Upper lobe of left lung (tissue), 4 donors: Measurements from ENCODE around the gene EN2.

Experiments used
- POLR2A ChIP-seq, 4 donors: fragments of 450-650 bp; IDR thresholded peaks; one replicate each; pipeline ENCODE4 v1.5.1; 2016 to 2017; ENCODE audit warnings: antibody characterized with exemption in 4 of 4, mild to moderate bottlenecking in 2 of 4
- POLR2AphosphoS5 ChIP-seq, 2 donors: sonication (generic); formaldehyde crosslinking; IDR thresholded peaks; one replicate each; pipeline ENCODE4 v1.5.1; 2017; ENCODE audit warnings: antibody characterized with exemption in 2 of 2
- TF ChIP-seq, protein P1 (sequence below), 6 experiments: fragments of 450-650 bp in 4 of 6; fragments of 200-600 bp in 2 of 6; sonication (generic) in 2 of 6; IDR thresholded peaks; one replicate each; pipeline ENCODE4 v1.5.1; 2016 to 2019; ENCODE audit warnings: antibody characterized with exemption in 6 of 6

DNA sequence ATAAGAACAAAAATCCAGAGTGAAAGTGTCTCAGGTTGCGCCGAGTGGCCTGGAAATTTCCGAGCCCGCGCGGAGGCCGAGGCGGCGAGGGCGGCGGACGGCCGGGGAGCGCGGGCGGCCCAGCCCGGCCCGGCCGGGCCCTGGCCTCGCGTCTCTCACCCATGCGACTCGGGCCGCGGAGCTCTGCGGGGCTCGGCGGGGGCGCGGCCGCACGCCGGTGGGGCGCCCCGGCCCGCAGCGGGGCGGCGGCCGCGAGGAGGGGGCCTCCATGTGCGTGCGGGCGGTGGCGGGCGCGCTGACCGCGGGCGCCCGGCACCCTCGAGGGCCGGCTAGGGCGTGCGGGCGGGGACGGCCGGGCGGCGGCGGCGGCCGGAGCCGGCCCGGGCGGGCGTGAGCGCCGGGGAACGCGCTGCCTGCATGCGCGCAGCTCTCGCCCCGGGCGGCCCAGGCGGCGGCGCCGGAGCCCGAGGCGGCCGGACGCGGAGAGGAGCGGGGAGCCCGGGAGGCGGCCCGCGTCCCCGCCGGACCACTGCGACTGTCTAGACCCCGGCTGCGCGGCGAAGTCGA, 302 bp upstream of the EN2 start:
- TF ChIP-seq POLR2A (IDR thresholded peaks at IDR 0.05) (no peak), POLR2AphosphoS5 (IDR thresholded peaks at IDR 0.05) (no peak)
- TF ChIP-seq, protein P1, sequence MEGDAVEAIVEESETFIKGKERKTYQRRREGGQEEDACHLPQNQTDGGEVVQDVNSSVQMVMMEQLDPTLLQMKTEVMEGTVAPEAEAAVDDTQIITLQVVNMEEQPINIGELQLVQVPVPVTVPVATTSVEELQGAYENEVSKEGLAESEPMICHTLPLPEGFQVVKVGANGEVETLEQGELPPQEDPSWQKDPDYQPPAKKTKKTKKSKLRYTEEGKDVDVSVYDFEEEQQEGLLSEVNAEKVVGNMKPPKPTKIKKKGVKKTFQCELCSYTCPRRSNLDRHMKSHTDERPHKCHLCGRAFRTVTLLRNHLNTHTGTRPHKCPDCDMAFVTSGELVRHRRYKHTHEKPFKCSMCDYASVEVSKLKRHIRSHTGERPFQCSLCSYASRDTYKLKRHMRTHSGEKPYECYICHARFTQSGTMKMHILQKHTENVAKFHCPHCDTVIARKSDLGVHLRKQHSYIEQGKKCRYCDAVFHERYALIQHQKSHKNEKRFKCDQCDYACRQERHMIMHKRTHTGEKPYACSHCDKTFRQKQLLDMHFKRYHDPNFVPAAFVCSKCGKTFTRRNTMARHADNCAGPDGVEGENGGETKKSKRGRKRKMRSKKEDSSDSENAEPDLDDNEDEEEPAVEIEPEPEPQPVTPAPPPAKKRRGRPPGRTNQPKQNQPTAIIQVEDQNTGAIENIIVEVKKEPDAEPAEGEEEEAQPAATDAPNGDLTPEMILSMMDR (IDR thresholded peaks at IDR 0.05) = no peak
